Amniotic epithelial cell (primary cell): Measurements from ENCODE around the gene EMP2.
"Not testable (repeated sequence)": the region's sequence is repeated elsewhere in the genome, so short reads cannot be mapped to it uniquely, and the experiment has no call there.

Source experiments
- DNase-seq: peaks from one replicate; pipeline ENCODE4 v3.0.0-alpha.2; 2010; ENCODE audit warnings: low read depth

Gene EMP2

GRCh38 chr16:10579965-10580882 is at the start of gene EMP2:
EMP2 (minus strand) TSS chr16:10580598; CDS start chr16:10547617, 32,981 bp downstream.
- peak; percentile 40 for DNase-seq

GRCh38 chr16:10629592-10629963 is 49.2 kb upstream of the EMP2 start:
- DNase-seq: no peak

GRCh38 chr16:10625595-10626357 is 45.4 kb upstream of the EMP2 start:
- DNase-seq: peak; percentile 9

- DNase-seq: no peak
Measured at GRCh38 chr16:10624527-10624926, 44.1 kb upstream of the EMP2 start.

- no peak for DNase-seq
Measured at GRCh38 chr16:10623059-10623458, 42.7 kb upstream of the EMP2 start.

- no peak for DNase-seq
Measured at GRCh38 chr16:10622036-10622921, 41.9 kb upstream of the EMP2 start.

GRCh38 chr16:10621216-10621949 is 41.0 kb upstream of the EMP2 start:
- not testable (repeated sequence) for DNase-seq

GRCh38 chr16:10620120-10620519 is 39.7 kb upstream of the EMP2 start:
- DNase-seq: no peak

GRCh38 chr16:10619271-10619849 is 39.0 kb upstream of the EMP2 start:
- DNase-seq: no peak

GRCh38 chr16:10618710-10619209 is 38.4 kb upstream of the EMP2 start:
- DNase-seq: no peak

- no peak for DNase-seq
Measured at GRCh38 chr16:10617662-10618420, 37.4 kb upstream of the EMP2 start.

- DNase-seq: peak; percentile 10
Measured at GRCh38 chr16:10616756-10617640, 36.6 kb upstream of the EMP2 start.

GRCh38 chr16:10616419-10616755 is 36.0 kb upstream of the EMP2 start:
- DNase-seq: no peak

GRCh38 chr16:10614685-10615084 is 34.3 kb upstream of the EMP2 start:
- DNase-seq: no peak

- no peak for DNase-seq
Measured at GRCh38 chr16:10613785-10614485, 33.5 kb upstream of the EMP2 start.

- DNase-seq: no peak
Measured at GRCh38 chr16:10612649-10613179, 32.3 kb upstream of the EMP2 start.

- DNase-seq: no peak
Measured at GRCh38 chr16:10611825-10612342, 31.5 kb upstream of the EMP2 start.
